B cell (primary cell): ENCODE results near the gene PKIG. TPM values are rescaled to one million over a fixed set of nuclear protein-coding genes. Genes with fewer than 3 reads are reported as not detected.

ENCODE experiments used
- ATAC-seq: fragments of 200-7000 bp; cut with Tn5 transposase; one replicate; pipeline ENCODE4 v1.10.0; 2021; ENCODE audit warnings: low read depth, mild to moderate bottlenecking, moderate number of reproducible peaks, moderate library complexity
- CTCF ChIA-PET: fragments of 350-600 bp; sonication (Branson Sonifier 250); formaldehyde crosslinking; loops from one replicate; lab custom pipeline; 2021; ENCODE audit warnings: antibody characterized with exemption, inconsistent platforms; lab: Charles Lee
- POLR2A ChIA-PET: fragments of 350-600 bp; sonication (Branson Sonifier 250); formaldehyde crosslinking; loops from one replicate; lab custom pipeline; 2021; ENCODE audit warnings: antibody characterized with exemption; lab: Charles Lee
- DNase-seq: peaks from one replicate; pipeline ENCODE4 v3.0.0; 2013
- H2AFZ ChIP-seq: 2 replicates; pipeline ENCODE4 v1.6.1; 2012; ENCODE audit warnings: mild to moderate bottlenecking, low read depth, low read length; ENCODE audit not compliant: insufficient read depth, poor library complexity, severe bottlenecking
- H3K27ac ChIP-seq, 2 donors: 1 replicate in 1 of 2; 2 replicates in 1 of 2; pipeline ENCODE4 v1.5.1; 2012 to 2013; ENCODE audit warnings: low read length in 2 of 2, mild to moderate bottlenecking in 2 of 2, moderate library complexity in 1 of 2
- H3K27me3 ChIP-seq, 4 experiments: fragments of 200-600 bp in 1 of 4; sonication (generic) in 1 of 4; replicated peaks in 1 of 4; 1 replicate in 2 of 4; 2 replicates in 2 of 4; pipeline versions ENCODE4 v1.6.1 to v1.7.0; 2013 to 2016; ENCODE audit warnings: low read length in 3 of 4, mild to moderate bottlenecking in 2 of 4, mixed read lengths in 1 of 4, moderate library complexity in 1 of 4; ENCODE audit not compliant: insufficient read depth in 4 of 4, control insufficient read depth in 3 of 4; ENCODE audit errors: control extremely low read depth in 1 of 4
- H3K36me3 ChIP-seq, 2 experiments: replicated peaks in 1 of 2; 1 replicate in 1 of 2; 2 replicates in 1 of 2; pipeline versions ENCODE4 v1.6.1 to v1.7.1; 2013; ENCODE audit warnings: low read length in 1 of 2; ENCODE audit not compliant: insufficient read depth in 2 of 2, control insufficient read depth in 1 of 2; ENCODE audit errors: control extremely low read depth in 1 of 2, extremely low read depth in 1 of 2
- H3K4me1 ChIP-seq, 2 donors: fragments of 200-600 bp in 1 of 2; sonication (generic) in 1 of 2; 1 replicate in 1 of 2; 2 replicates in 1 of 2; pipeline versions ENCODE4 v1.5.1 to v1.6.1; 2013 to 2017; ENCODE audit warnings: low read length in 2 of 2; ENCODE audit not compliant: control insufficient read depth in 2 of 2, insufficient read depth in 2 of 2
- H3K4me2 ChIP-seq: replicated peaks from 2 replicates; pipeline ENCODE3; 2012; ENCODE audit warnings: mild to moderate bottlenecking, low read depth, low read length; ENCODE audit not compliant: poor library complexity, severe bottlenecking
- H3K4me3 ChIP-seq, 5 experiments: fragments of 200-600 bp in 1 of 5; sonication (generic) in 1 of 5; 1 replicate in 3 of 5; 2 replicates in 2 of 5; pipeline versions ENCODE4 v1.5.1 to v1.7.0; 2011 to 2016; ENCODE audit warnings: low read length in 4 of 5, mild to moderate bottlenecking in 4 of 5, low read depth in 2 of 5, control low read depth in 1 of 5, moderate library complexity in 1 of 5; ENCODE audit not compliant: insufficient read depth in 1 of 5; ENCODE audit errors: control extremely low read depth in 1 of 5, extremely low read depth in 1 of 5
- H3K79me2 ChIP-seq: fragments of 200-600 bp; sonication (generic); one replicate; pipeline ENCODE4 v1.6.0; 2016; ENCODE audit warnings: low read length; ENCODE audit not compliant: control insufficient read depth, insufficient read depth
- H3K9ac ChIP-seq: fragments of 200-600 bp; sonication (generic); 2 replicates; pipeline ENCODE4 v1.6.1; 2017; ENCODE audit warnings: mild to moderate bottlenecking, low read length, moderate library complexity
- H3K9me3 ChIP-seq, 3 donors: one replicate each; pipeline versions ENCODE4 v1.6.1 to v1.7.1; 2013; ENCODE audit warnings: low read length in 2 of 3; ENCODE audit not compliant: control insufficient read depth in 2 of 3, insufficient read depth in 1 of 3; ENCODE audit errors: control extremely low read depth in 1 of 3
- H4K20me1 ChIP-seq: 2 replicates; pipeline ENCODE4 v1.6.0; 2012; ENCODE audit warnings: mild to moderate bottlenecking, low read length; ENCODE audit not compliant: insufficient read depth, control insufficient read depth, poor library complexity, severe bottlenecking
- H3K27ac Mint-ChIP-seq: one replicate; pipeline ENCODE4 v1.8.0; 2021; ENCODE audit warnings: mixed read lengths
- H3K27me3 Mint-ChIP-seq: one replicate; pipeline ENCODE4 v1.8.0; 2021; ENCODE audit warnings: mixed read lengths
- H3K4me1 Mint-ChIP-seq: one replicate; pipeline ENCODE4 v1.8.0; 2021; ENCODE audit warnings: mixed read lengths
- H3K4me3 Mint-ChIP-seq: one replicate; pipeline ENCODE4 v1.8.0; 2021; ENCODE audit warnings: mixed read lengths
- H3K9me3 Mint-ChIP-seq: one replicate; pipeline ENCODE4 v1.8.0; 2022; ENCODE audit warnings: mixed read lengths; ENCODE audit not compliant: insufficient read depth
- EZH2 ChIP-seq: IDR thresholded peaks from 2 replicates; pipeline ENCODE4 v1.6.1; 2012; ENCODE audit warnings: borderline replicate concordance, low read depth, mild to moderate bottlenecking, moderate library complexity, low read length; ENCODE audit not compliant: insufficient read depth, poor library complexity, severe bottlenecking
- WGBS: methylation state at CpG from one replicate; pipeline ENCODE4 v1.1.5; 2013; ENCODE audit warnings: missing lambda C conversion rate; ENCODE audit not compliant: insufficient coverage; 5-methylcytosine and 5-hydroxymethylcytosine counted together
- intact Hi-C: fragments of 100-400 bp; cut with micrococcal nuclease; formaldehyde crosslinking; loops from one replicate; pipeline ENCODE4 v1.10.0; 2022
- polyA plus RNA-seq: library from polyadenylated mRNA; depleted of rRNA; stranded (reverse); fragments of >200 nt; gene quantifications from 2 replicates; pipeline ENCODE4 v1.2.3, GENCODE V29; 2012
- total RNA-seq, 2 donors: library from RNA; stranded (reverse); fragments of 120-200 nt in 1 of 2; gene quantifications; 1 replicate in 1 of 2; 2 replicates in 1 of 2; pipeline versions ENCODE4 v1.2.3 to v1.2.4, GENCODE V29; 2013 to 2022
- TF ChIP-seq, protein P1 (sequence below): fragments of 200-600 bp; IDR thresholded peaks from one replicate; pipeline ENCODE4 v1.8.0; 2022; ENCODE audit warnings: antibody characterized with exemption, mild to moderate bottlenecking

The PKIG gene
- total and polyA plus RNA-seq, 2 donors (not counting 1 experiment from before 2014, with no cell fraction given), result 128 to 168 TPM

DNA sequence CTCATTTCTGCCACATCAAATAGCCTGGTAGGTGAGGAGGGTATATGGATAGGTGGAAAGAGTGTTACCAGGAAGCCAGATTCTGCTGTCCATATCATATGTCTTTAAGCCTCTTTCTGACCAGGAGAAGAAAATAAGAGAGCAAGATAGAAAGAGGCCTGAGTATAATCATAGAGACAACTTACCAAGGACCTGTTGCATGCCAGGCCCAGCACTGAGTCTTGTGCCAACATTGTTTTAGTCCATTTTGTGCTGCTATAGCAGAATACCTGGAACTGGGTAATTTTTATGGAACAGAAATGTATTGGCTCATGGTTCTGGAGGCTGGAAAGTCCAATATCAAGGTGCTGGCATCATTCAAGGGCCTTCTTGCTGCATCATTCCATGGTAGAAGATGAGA lies 76.4 kb downstream of the PKIG start:
- H3K9me3 ChIP-seq, result peaks cover 0 to 5% (median 0%) of the 10 kb centered on the region in 3 donors
- no peak overlapping the region for H3K9ac ChIP-seq
- TF ChIP-seq, protein P1, sequence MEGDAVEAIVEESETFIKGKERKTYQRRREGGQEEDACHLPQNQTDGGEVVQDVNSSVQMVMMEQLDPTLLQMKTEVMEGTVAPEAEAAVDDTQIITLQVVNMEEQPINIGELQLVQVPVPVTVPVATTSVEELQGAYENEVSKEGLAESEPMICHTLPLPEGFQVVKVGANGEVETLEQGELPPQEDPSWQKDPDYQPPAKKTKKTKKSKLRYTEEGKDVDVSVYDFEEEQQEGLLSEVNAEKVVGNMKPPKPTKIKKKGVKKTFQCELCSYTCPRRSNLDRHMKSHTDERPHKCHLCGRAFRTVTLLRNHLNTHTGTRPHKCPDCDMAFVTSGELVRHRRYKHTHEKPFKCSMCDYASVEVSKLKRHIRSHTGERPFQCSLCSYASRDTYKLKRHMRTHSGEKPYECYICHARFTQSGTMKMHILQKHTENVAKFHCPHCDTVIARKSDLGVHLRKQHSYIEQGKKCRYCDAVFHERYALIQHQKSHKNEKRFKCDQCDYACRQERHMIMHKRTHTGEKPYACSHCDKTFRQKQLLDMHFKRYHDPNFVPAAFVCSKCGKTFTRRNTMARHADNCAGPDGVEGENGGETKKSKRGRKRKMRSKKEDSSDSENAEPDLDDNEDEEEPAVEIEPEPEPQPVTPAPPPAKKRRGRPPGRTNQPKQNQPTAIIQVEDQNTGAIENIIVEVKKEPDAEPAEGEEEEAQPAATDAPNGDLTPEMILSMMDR, result no peak
- no peak overlapping the region for H3K27ac ChIP-seq
- H3K9me3 Mint-ChIP-seq, result no peaks in the 10 kb centered on the region
- intact Hi-C loops, result no loop called here
- H3K27me3 ChIP-seq, result no peaks in the 10 kb centered on the region
- DNase-seq, result no peak
- H3K79me2 ChIP-seq, result no peaks in the 10 kb centered on the region
- no peaks in the 10 kb centered on the region for H3K36me3 ChIP-seq
- H3K4me1 Mint-ChIP-seq, result no peaks in the 10 kb centered on the region
- H3K4me3 Mint-ChIP-seq, result no peak overlapping the region
- no peaks in the 10 kb centered on the region for H3K27me3 Mint-ChIP-seq
- ATAC-seq, result no peak
- H3K4me1 ChIP-seq, result no peaks in the 10 kb centered on the region
- ChIA-PET CTCF (no interaction called here), POLR2A (no interaction called here)
- H3K4me2 ChIP-seq, result no peak overlapping the region
- H4K20me1 ChIP-seq, result no peaks in the 10 kb centered on the region
- no peak overlapping the region for H2AFZ ChIP-seq
- H3K27ac Mint-ChIP-seq, result no peak overlapping the region
- H3K4me3 ChIP-seq, result no peak overlapping the region

DNA sequence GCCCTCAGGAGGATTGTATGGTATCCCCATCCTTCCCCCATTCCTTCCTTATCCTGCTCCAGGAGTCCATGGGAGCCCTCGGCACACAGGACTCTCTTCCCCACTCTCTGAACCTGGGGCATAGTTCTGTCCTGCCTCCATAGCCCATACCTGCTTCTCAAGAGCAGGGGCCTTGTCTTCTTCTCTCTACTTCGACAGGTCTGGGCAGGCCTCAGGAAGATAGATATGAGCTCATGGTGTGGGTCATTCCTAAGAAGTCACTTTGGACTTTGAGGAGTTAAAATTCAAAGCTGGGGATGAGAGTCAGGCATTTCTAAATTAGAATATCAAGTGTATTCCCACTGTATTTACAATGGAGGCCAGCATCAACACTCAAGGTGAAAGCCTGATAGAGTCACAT lies 77.6 kb downstream of the PKIG start:
- peaks cover 0 to 5% (median 0%) of the 10 kb centered on the region in 3 donors for H3K9me3 ChIP-seq
- H3K27ac ChIP-seq, result no peak overlapping the region
- POLR2A ChIA-PET, result no interaction called here
- H3K4me3 Mint-ChIP-seq, result no peak overlapping the region
- H3K4me1 Mint-ChIP-seq, result peaks cover 7% of the 10 kb centered on the region
- 100% methylated on average over 1 of the region's 2 CpGs for WGBS
- peaks cover 4% of the 10 kb centered on the region in 2 donors for H3K4me1 ChIP-seq
- H3K36me3 ChIP-seq, result no peaks in the 10 kb centered on the region
- ATAC-seq (no peak), DNase-seq (no peak)
- CTCF ChIA-PET, result no interaction called here
- no peak overlapping the region for H2AFZ ChIP-seq
- H3K9ac ChIP-seq, result no peak overlapping the region
- no peaks in the 10 kb centered on the region for H3K79me2 ChIP-seq
- no peaks in the 10 kb centered on the region for H3K9me3 Mint-ChIP-seq
- no peak overlapping the region for H3K4me2 ChIP-seq
- H4K20me1 ChIP-seq, result no peaks in the 10 kb centered on the region
- TF ChIP-seq, protein P1, result no peak
- no peak for TF ChIP-seq EZH2
- intact Hi-C loops, result no loop called here
- no peaks in the 10 kb centered on the region for H3K27me3 Mint-ChIP-seq
- no peak overlapping the region for H3K27ac Mint-ChIP-seq
- no peak overlapping the region for H3K4me3 ChIP-seq
- peaks cover 0 to 3% (median 0%) of the 10 kb centered on the region in 4 experiments for H3K27me3 ChIP-seq
